ENCODE results near the gene NAGLU.
A peak's percentile ranks its signal among the peaks of the same experiment; 100 is the strongest.

NAGLU gene

DNA sequence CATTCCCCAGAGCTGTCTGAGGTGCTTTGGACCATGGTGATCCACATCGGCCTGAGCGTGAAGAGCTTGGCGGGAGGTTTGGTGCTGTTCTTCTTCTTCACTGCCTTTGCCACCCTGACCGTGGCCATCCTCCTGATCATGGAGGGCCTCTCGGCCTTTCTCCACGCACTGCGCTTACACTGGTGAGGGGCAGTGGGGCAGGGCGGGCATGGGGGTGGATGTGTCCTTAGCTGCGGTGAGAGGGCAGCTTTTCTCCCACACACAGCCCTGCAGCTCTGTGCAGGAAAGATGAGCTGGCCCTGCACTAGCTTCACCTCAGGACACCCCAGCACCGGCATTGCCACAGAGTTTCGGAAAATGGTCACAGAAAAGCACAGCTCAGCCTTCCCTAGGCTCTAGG is 21.8 kb upstream of the NAGLU start:
- TF ChIP-seq, protein P1, sequence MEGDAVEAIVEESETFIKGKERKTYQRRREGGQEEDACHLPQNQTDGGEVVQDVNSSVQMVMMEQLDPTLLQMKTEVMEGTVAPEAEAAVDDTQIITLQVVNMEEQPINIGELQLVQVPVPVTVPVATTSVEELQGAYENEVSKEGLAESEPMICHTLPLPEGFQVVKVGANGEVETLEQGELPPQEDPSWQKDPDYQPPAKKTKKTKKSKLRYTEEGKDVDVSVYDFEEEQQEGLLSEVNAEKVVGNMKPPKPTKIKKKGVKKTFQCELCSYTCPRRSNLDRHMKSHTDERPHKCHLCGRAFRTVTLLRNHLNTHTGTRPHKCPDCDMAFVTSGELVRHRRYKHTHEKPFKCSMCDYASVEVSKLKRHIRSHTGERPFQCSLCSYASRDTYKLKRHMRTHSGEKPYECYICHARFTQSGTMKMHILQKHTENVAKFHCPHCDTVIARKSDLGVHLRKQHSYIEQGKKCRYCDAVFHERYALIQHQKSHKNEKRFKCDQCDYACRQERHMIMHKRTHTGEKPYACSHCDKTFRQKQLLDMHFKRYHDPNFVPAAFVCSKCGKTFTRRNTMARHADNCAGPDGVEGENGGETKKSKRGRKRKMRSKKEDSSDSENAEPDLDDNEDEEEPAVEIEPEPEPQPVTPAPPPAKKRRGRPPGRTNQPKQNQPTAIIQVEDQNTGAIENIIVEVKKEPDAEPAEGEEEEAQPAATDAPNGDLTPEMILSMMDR (IDR thresholded peaks at IDR 0.05; ENCODE audit: low read depth, low read length), result no peak

DNA sequence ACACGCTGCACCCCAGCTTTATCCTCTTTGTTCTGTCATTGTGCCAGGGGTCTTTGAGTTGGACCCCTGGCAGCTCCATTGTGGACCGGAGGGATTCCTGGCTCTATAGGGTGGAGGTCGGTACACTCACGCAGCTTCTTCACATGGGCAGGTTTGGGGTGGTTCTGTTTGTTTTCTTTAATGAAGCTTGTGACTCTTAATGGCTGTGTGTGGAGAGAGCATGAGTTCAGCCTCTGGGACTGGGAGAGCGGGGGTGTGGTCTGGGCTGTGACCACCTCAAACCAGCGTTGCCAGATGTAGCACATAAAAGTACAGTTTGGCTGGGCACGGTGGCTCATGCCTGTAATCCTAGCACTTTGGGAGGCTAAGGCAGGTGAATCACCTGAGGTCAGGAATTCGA is 21.2 kb upstream of the NAGLU start:
- no peak overlapping the region for H3K4me3 ChIP-seq (ENCODE audit: low read depth, low read length)
- TF ChIP-seq, protein P1 (IDR thresholded peaks at IDR 0.05; ENCODE audit: low read depth, low read length), result no peak

More for the DNA sequence above, 21.8 kb upstream of the NAGLU start:
- H3K4me3 ChIP-seq (ENCODE audit: low read depth, low read length), result no peak overlapping the region

DNA sequence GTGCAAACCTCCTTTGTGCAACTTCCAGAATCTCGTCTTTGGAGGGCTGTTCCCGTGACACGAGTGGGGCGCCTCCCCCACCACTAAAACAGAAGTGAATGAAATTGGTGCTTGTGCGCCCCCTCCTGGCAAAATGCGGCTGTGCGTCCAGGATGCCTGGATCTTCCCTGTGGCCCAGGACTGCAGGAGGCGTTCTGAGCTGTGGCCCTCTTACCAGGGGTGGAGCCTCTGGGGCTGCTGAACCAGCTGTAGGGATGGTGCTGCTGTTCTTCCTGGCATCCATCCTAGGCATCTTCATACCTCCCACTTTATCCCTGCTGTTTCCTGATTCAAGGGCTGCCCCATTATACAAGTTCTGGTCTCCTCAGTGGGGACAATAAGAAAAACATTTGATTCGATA is 18.5 kb upstream of the NAGLU start:
- no peak overlapping the region for H3K4me3 ChIP-seq (ENCODE audit: low read depth, low read length)
- TF ChIP-seq, protein P1 (IDR thresholded peaks at IDR 0.05; ENCODE audit: low read depth, low read length), result peak; percentile 93

DNA sequence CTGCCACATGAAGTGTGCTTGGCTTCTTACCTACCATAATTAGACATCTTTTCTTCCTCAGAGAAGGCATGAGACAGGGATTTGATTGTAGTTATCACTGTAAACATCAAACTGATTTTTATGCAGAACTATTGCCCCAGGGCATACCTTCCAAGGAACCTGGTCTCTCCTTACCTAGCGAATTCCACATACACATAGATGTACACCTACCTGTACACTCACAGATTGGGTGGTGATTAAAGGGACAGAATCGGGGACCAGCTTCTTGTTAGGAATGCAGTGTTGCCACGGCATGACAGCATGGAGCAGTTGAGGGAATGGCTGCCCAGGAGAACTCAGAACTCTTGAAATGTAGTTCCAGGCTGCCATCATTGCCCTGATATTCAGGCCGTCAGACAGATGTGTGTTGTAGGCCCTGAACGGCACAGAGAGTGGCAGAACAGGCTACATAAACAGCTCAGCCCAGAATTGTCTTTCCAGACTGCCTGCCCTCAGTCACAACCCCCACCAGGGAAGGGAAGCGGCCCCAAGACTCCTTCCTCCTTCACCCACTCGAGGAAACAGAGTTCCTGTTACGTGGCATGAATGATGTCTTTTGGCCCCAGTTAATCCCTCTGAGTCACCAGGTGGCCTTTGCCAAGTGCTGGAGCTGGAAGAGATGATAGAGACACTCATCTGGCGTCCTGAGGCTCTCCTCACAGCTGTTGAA is 17.8 kb upstream of the NAGLU start:
- TF ChIP-seq, protein P1 (IDR thresholded peaks at IDR 0.05; ENCODE audit: low read depth, low read length), result no peak
- no peak overlapping the region for H3K4me3 ChIP-seq (ENCODE audit: low read depth, low read length)

DNA sequence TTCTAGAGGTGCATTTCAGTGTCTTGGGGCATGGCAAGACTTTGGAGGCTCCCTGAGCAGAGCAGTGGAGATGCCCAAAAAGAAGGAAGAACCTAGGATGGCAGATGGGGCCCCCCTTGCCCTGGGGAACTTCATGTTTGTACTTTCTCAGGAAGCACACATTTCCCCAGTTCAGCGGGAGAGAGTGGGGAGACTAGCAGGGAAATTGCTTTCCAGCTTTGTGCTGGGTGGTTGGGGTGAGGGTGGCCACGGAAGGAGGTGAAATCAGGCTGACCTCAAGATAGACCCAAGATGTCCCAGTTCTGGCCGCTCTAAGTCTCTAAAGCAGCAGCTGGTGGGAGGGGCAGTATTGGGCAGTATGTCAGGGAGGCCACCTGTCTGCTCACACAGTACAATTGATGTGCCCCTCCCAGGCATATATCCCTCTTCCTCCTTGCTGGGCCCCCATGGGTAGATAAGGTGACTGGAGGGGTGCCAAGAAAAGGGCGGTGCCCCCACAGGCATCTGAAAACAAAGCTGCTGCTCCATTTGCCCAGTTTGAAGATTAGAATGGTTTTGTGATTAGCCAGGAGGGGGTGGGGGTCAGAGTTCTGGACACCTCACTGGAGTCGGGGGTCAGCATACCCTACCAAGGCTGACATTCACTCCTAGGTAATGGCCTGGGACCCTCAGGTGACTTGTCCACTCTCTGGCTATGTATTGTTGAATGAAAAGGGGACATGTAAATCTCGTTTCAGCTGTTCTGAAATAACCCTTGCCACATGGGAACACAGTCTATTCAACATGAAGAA is 17.1 kb upstream of the NAGLU start:
- no peak overlapping the region for H3K4me3 ChIP-seq (ENCODE audit: low read depth, low read length)
- TF ChIP-seq, protein P1 (IDR thresholded peaks at IDR 0.05; ENCODE audit: low read depth, low read length), result no peak

DNA sequence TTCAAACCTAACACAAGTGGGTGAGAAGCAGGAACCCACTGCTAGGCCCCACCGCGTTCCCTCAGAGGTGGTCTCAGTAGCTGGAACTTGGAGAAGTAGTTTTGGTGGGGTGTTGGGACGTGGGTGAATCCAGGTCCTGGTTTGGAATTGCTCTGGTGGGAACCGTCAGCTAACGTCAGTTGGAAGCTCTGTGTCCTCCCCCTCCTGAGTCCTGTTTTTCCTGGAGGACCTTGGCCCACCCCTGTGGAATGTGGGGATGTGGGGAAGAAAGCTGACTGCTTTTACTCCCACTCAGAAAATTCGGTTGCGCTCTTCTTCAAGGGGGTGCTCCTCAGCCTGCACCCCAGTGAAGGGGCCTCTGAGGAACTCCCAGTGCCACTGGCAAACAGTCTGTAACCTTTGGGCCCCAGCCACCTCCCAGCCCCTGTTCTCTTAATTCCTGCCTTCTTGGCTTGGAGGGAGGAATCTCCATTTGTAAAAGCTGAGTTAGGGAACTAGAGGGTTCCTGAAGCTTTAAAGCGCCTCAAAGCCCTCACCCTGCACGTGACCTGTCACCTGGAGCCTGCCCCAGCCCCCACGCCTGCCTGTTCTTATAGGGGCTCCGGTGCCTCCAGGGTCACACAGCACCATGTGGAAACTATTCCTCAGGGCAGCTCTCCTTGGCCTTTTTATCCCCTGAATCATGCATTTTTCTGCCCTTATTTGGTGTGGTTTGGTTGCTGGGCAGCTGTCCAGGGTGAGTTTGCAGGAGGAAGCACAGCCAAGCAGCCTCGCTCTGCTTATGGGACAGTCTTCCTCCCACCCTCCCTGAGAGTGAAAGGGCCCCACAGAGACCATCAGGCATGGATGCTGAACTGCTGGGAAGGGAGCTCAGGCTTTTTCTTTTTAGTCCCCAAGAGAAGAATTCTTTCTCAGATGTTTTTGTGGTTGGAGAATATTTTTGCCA is 16.2 kb upstream of the NAGLU start:
- H3K4me3 ChIP-seq (ENCODE audit: low read depth, low read length), result 0 out of 2 replicates have a peak overlapping the region, but pooled peaks have one; percentile 35
- TF ChIP-seq, protein P1 (IDR thresholded peaks at IDR 0.05; ENCODE audit: low read depth, low read length), result 0 out of 2 replicates have a peak, but pooled peaks have one; percentile 5
